IMR-90 (cell line): Measurements from ENCODE around the gene TRAFD1. TPM values are rescaled to one million over a fixed set of nuclear protein-coding genes. Genes with fewer than 3 reads are reported as not detected.
"Not testable (repeated sequence)": the region's sequence is repeated elsewhere in the genome, so short reads cannot be mapped to it uniquely, and the experiment has no call there.

Experiments
- ATAC-seq: fragments of 200-7000 bp; cut with Tn5 transposase; 2 replicates; pipeline ENCODE4 v1.9.1; 2020; ENCODE audit warnings: low read depth, mild to moderate bottlenecking, moderate library complexity
- BruUV-seq: library from RNA; stranded (reverse); fragments of 400-500 nt; replicated peaks from 2 replicates; lab custom pipeline; 2021; lab: Mats Ljungman, UMichigan
- CTCF ChIA-PET: fragments of 300-600 bp; formaldehyde crosslinking; extraction: SDS; loops from one replicate; lab custom pipeline; 2021; ENCODE audit warnings: antibody characterized with exemption; lab: Yijun Ruan, JAX
- POLR2A ChIA-PET: fragments of 300-600 bp; sonication (Branson Sonifier 250); formaldehyde crosslinking; loops from one replicate; lab custom pipeline; 2022; ENCODE audit warnings: antibody characterized with exemption; ENCODE audit not compliant: unreplicated experiment; lab: Charles Lee
- DNase-seq: peaks from one replicate; pipeline ENCODE4 v3.0.0; 2013
- H2AFZ ChIP-seq: replicated peaks from 2 replicates; pipeline ENCODE3; 2013; ENCODE audit warnings: low read length, mild to moderate bottlenecking; ENCODE audit not compliant: poor library complexity
- H2AK5ac ChIP-seq: 2 replicates; pipeline ENCODE4 v1.6.1; 2013; ENCODE audit warnings: low read depth, low read length, inconsistent platforms
- H2AK9ac ChIP-seq: replicated peaks from 2 replicates; pipeline ENCODE3; 2013; ENCODE audit warnings: mild to moderate bottlenecking, low read depth, low read length, moderate library complexity; ENCODE audit not compliant: poor library complexity
- H2BK120ac ChIP-seq: 2 replicates; pipeline ENCODE4 v1.6.1; 2013; ENCODE audit warnings: low read depth, low read length, inconsistent platforms
- H2BK15ac ChIP-seq: 3 replicates; pipeline ENCODE4 v1.6.1; 2013; ENCODE audit warnings: low read depth, low read length, inconsistent platforms
- H2BK20ac ChIP-seq: 2 replicates; pipeline ENCODE4 v1.6.1; 2013; ENCODE audit warnings: low read depth, mild to moderate bottlenecking, inconsistent platforms, low read length, moderate library complexity
- H2BK5ac ChIP-seq: 2 replicates; pipeline ENCODE4 v1.6.1; 2013; ENCODE audit warnings: mild to moderate bottlenecking, low read depth, low read length, inconsistent platforms; ENCODE audit not compliant: poor library complexity, severe bottlenecking
- H3K14ac ChIP-seq: replicated peaks from 2 replicates; pipeline ENCODE4 v1.6.1; 2013; ENCODE audit warnings: low read depth, low read length, inconsistent platforms
- H3K18ac ChIP-seq: 2 replicates; pipeline ENCODE4 v1.6.1; 2013; ENCODE audit warnings: low read depth, low read length, control low read depth
- H3K23ac ChIP-seq: 2 replicates; pipeline ENCODE4 v1.6.1; 2013; ENCODE audit warnings: low read depth, low read length, inconsistent platforms
- H3K27ac ChIP-seq: 2 replicates; pipeline ENCODE4 v1.5.1; 2013; ENCODE audit warnings: mild to moderate bottlenecking, control low read depth, low read length; ENCODE audit not compliant: insufficient read depth
- H3K27me3 ChIP-seq: 2 replicates; pipeline ENCODE4 v1.6.1; 2013; ENCODE audit warnings: low read length; ENCODE audit not compliant: control insufficient read depth, insufficient read depth
- H3K36me3 ChIP-seq: 2 replicates; pipeline ENCODE4 v1.6.1; 2013; ENCODE audit warnings: low read length, mixed read lengths; ENCODE audit not compliant: control insufficient read depth, insufficient read depth
- H3K4ac ChIP-seq: 2 replicates; pipeline ENCODE4 v1.6.1; 2013; ENCODE audit warnings: low read depth, low read length, inconsistent platforms
- H3K4me1 ChIP-seq: 2 replicates; pipeline ENCODE4 v1.6.1; 2013; ENCODE audit warnings: low read length, mixed read lengths; ENCODE audit not compliant: control insufficient read depth, insufficient read depth
- H3K4me2 ChIP-seq: 2 replicates; pipeline ENCODE4 v1.6.1; 2013; ENCODE audit warnings: low read depth, mild to moderate bottlenecking, control low read depth, low read length, moderate library complexity
- H3K4me3 ChIP-seq: 2 replicates; pipeline ENCODE4 v1.5.1; 2013; ENCODE audit warnings: low read depth, mild to moderate bottlenecking, control low read depth, low read length, moderate library complexity; ENCODE audit not compliant: insufficient read depth
- H3K56ac ChIP-seq: 2 replicates; pipeline ENCODE4 v1.6.1; 2013; ENCODE audit warnings: low read length, inconsistent platforms; ENCODE audit not compliant: insufficient read depth; ENCODE audit errors: extremely low read depth
- H3K79me1 ChIP-seq, 2 experiments: 2 replicates each; pipeline ENCODE4 v1.6.1; 2013; ENCODE audit warnings: low read length in 2 of 2, inconsistent platforms in 1 of 2, low read depth in 1 of 2
- H3K9ac ChIP-seq: 2 replicates; pipeline ENCODE4 v1.6.1; 2013; ENCODE audit warnings: low read depth, low read length, control low read depth
- H3K9me1 ChIP-seq: 2 replicates; pipeline ENCODE4 v1.6.1; 2013; ENCODE audit warnings: low read length, inconsistent platforms; ENCODE audit not compliant: insufficient read depth
- H3K9me3 ChIP-seq: 2 replicates; pipeline ENCODE4 v1.6.1; 2013; ENCODE audit warnings: low read length; ENCODE audit not compliant: control insufficient read depth, insufficient read depth
- H4K20me1 ChIP-seq: 2 replicates; pipeline ENCODE4 v1.6.1; 2013; ENCODE audit warnings: low read length, inconsistent platforms; ENCODE audit not compliant: insufficient read depth
- H4K5ac ChIP-seq: 2 replicates; pipeline ENCODE4 v1.6.1; 2013; ENCODE audit warnings: mild to moderate bottlenecking, low read depth, low read length, control low read depth
- H4K8ac ChIP-seq, 2 experiments: 2 replicates each; pipeline ENCODE4 v1.6.1; 2013; ENCODE audit warnings: low read depth in 2 of 2, low read length in 2 of 2, control low read depth in 1 of 2, inconsistent platforms in 1 of 2
- H4K91ac ChIP-seq: 2 replicates; pipeline ENCODE4 v1.6.1; 2013; ENCODE audit warnings: low read depth, low read length, inconsistent platforms; ENCODE audit not compliant: insufficient read depth
- WGBS, 2 experiments: methylation state at CpG; one replicate each; pipeline versions ENCODE4 v1.1.5 to v1.1.7; 2013; ENCODE audit warnings: missing lambda C conversion rate in 2 of 2; ENCODE audit not compliant: insufficient read length in 1 of 2; ENCODE audit errors: extremely low coverage in 2 of 2; 5-methylcytosine and 5-hydroxymethylcytosine counted together
- dilution Hi-C: fragments of 300-500 bp; cut with HindIII; formaldehyde crosslinking; loops from one replicate; pipeline ENCODE4 v1.14.3; 2018; ENCODE audit warnings: low sequenced_read_pairs; ENCODE audit not compliant: unreplicated experiment
- in situ Hi-C: fragments of 300-500 bp; cut with MboI; formaldehyde crosslinking; loops from 3 replicates; pipeline ENCODE4 v1.14.3; 2019; ENCODE audit warnings: low sequenced_read_pairs, inconsistent platforms, mixed read lengths
- intact Hi-C: fragments of 100-400 bp; cut with micrococcal nuclease; formaldehyde crosslinking; loops from 2 replicates; pipeline ENCODE4 v1.10.0; 2022
- polyA plus RNA-seq, 3 experiments: library from polyadenylated mRNA; depleted of rRNA; stranded (reverse); fragments of >200 nt; gene quantifications; 2 replicates each; pipeline ENCODE4 v1.2.3, GENCODE V29; 2012; ENCODE audit warnings: low replicate concordance in 1 of 3
- total RNA-seq: library from RNA; depleted of rRNA; stranded (reverse); fragments of >200 nt; gene quantifications from 2 replicates; pipeline ENCODE4 v1.2.3, GENCODE V29; 2012

TRAFD1 gene
- total and polyA plus RNA-seq, 2 of the 4 experiments (the other 2 are of a cell fraction): 41.3 to 70.4 TPM

DNA sequence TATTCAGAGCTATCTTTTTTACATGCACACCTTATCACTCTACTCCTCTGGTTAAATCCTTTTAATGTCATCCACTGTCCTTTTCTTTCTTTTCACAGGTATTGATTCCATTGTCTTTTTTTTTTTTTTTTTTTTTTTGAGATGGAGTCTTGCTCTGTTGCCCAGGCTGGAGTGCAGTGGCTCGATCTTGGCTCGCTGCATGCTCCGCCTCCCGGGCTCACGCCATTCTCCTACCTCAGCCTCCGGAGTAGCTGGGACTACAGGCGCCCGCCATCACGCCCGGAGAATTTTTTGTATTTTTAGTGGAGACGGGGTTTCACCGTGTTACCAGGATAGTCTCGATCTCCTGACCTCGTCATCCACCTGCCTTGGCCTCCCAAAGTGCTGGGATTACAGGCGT lies 24.9 kb upstream of the TRAFD1 start:
- H2AFZ ChIP-seq, H3K27me3 ChIP-seq, BruUV-seq, H4K91ac ChIP-seq, H2BK20ac ChIP-seq, H3K4ac ChIP-seq, H3K14ac ChIP-seq, H4K5ac ChIP-seq, in situ Hi-C loops, ATAC-seq, POLR2A ChIA-PET, H3K56ac ChIP-seq, H3K18ac ChIP-seq, H3K4me3 ChIP-seq, DNase-seq, H3K4me2 ChIP-seq, H3K9me1 ChIP-seq, H3K23ac ChIP-seq, H3K9me3 ChIP-seq, H2AK9ac ChIP-seq, H2BK120ac ChIP-seq, H3K9ac ChIP-seq, H2BK15ac ChIP-seq, dilution Hi-C loops, H4K8ac ChIP-seq, H2BK5ac ChIP-seq, H3K27ac ChIP-seq, H2AK5ac ChIP-seq: not testable (repeated sequence)
- intact Hi-C loops: loop anchor here (10.0 kb wide), 1 partner anchor 284 kb away; the partner anchor contains the start of gene HECTD4
- Histone ChIP-seq H3K36me3 (peaks cover 12% of the 10 kb centered on the region), H4K20me1 (peaks cover 15% of the 10 kb centered on the region), H3K4me1 (peaks cover 11% of the 10 kb centered on the region), H3K79me1 (peaks cover 13 to 54% of the 10 kb centered on the region in 2 experiments)
- 87% methylated on average over 3 of the region's 15 CpGs; no CpG with 5 or more reads in 1 of the 2 experiments for WGBS, 2 experiments
- CTCF ChIA-PET: interaction anchor here (0.7 kb wide), 1 partner anchor 688 kb away, joined by 3 read pairs; no protein-coding TSS in a partner anchor
